Measurements from ENCODE around the gene ADRM1. TPM values are rescaled to one million over a fixed set of nuclear protein-coding genes. Genes with fewer than 3 reads are reported as not detected.

Gene ADRM1
- polyA plus RNA-seq, 1 experiment: 58.5 TPM

GRCh38 chr20:62266340-62266739 lies 36.5 kb upstream of the ADRM1 start:
- DNase-seq (ENCODE audit: low read depth, low spot score): no peak
- CTCF ChIA-PET: no interaction called here
- TF ChIP-seq, protein P1, sequence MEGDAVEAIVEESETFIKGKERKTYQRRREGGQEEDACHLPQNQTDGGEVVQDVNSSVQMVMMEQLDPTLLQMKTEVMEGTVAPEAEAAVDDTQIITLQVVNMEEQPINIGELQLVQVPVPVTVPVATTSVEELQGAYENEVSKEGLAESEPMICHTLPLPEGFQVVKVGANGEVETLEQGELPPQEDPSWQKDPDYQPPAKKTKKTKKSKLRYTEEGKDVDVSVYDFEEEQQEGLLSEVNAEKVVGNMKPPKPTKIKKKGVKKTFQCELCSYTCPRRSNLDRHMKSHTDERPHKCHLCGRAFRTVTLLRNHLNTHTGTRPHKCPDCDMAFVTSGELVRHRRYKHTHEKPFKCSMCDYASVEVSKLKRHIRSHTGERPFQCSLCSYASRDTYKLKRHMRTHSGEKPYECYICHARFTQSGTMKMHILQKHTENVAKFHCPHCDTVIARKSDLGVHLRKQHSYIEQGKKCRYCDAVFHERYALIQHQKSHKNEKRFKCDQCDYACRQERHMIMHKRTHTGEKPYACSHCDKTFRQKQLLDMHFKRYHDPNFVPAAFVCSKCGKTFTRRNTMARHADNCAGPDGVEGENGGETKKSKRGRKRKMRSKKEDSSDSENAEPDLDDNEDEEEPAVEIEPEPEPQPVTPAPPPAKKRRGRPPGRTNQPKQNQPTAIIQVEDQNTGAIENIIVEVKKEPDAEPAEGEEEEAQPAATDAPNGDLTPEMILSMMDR (IDR thresholded peaks at IDR 0.05; ENCODE audit: low read depth, low read length): no peak

DNA sequence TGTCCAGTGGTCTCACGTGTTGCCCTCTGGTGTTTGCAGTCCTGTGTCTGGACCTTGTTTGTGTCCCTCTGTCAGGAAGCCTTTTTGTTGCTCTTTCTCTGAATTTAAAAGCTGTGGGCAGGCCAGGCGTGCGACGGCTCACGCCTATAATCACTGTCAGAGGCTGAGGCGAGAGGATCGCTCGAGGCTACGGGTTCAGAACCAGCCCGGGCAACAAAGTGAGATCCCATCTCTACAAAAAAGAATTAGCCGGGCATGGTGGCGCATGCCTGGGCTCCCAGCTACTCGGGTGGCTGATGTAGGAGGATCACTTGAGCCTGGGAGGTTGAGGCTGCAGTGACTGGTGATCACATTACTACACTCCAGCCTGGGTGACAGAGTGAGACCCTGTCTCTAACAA lies 35.9 kb upstream of the ADRM1 start:
- TF ChIP-seq, protein P1 (IDR thresholded peaks at IDR 0.05; ENCODE audit: low read depth, low read length): no peak
- H3K27me3 ChIP-seq (ENCODE audit: control insufficient read depth, insufficient read depth, low read length): no peaks in the 10 kb centered on the region
- CTCF ChIA-PET: no interaction called here
- no peak overlapping the region for H3K27ac ChIP-seq (ENCODE audit: low read depth, low read length)
- no peak for DNase-seq (ENCODE audit: low read depth, low spot score)
- H3K9me3 ChIP-seq (ENCODE audit: control insufficient read depth, insufficient read depth, low read length): peaks cover 11% of the 10 kb centered on the region
- no peak overlapping the region for H3K4me3 ChIP-seq (ENCODE audit: low read depth, low read length)
- POLR2A ChIA-PET: no interaction called here

More at GRCh38 chr20:62266340-62266739, 36.5 kb upstream of the ADRM1 start:
- Histone ChIP-seq H3K9me3 (ENCODE audit: control insufficient read depth, insufficient read depth, low read length) (peaks cover 11% of the 10 kb centered on the region), H3K27ac (ENCODE audit: low read depth, low read length) (no peak overlapping the region), H3K4me3 (ENCODE audit: low read depth, low read length) (no peak overlapping the region), H3K27me3 (ENCODE audit: control insufficient read depth, insufficient read depth, low read length) (no peaks in the 10 kb centered on the region)
- POLR2A ChIA-PET: no interaction called here

DNA sequence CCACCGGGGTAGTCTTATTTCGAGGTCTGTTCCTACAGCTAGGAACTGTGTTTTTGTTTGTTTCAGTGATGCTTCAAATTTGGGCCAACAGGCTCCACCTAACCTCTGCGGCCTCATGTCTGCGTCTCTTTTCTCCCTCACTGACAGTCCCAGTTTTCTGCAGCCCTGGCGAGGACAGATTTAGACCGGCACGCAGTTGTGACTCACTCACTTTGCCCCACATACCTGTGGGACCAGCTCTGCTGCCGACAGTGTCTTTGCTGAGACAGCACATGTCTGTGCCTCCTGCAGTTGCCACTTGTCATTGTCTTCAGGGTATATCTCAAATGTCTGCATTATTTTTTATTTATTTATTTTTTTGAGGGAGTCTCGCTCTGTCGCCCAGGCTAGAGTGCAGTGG lies 35.3 kb upstream of the ADRM1 start:
- H3K27me3 ChIP-seq (ENCODE audit: control insufficient read depth, insufficient read depth, low read length): no peaks in the 10 kb centered on the region
- POLR2A ChIA-PET: no interaction called here
- peaks cover 11% of the 10 kb centered on the region for H3K9me3 ChIP-seq (ENCODE audit: control insufficient read depth, insufficient read depth, low read length)
- TF ChIP-seq, protein P1 (IDR thresholded peaks at IDR 0.05; ENCODE audit: low read depth, low read length): no peak
- H3K27ac ChIP-seq (ENCODE audit: low read depth, low read length): no peak overlapping the region
- H3K4me3 ChIP-seq (ENCODE audit: low read depth, low read length): no peak overlapping the region
- no peak for DNase-seq (ENCODE audit: low read depth, low spot score)
- CTCF ChIA-PET: no interaction called here

GRCh38 chr20:62268228-62268900 lies 34.4 kb upstream of the ADRM1 start:
- TF ChIP-seq, protein P1 (IDR thresholded peaks at IDR 0.05; ENCODE audit: low read depth, low read length): no peak
- Histone ChIP-seq H3K4me3 (ENCODE audit: low read depth, low read length) (no peak overlapping the region), H3K27me3 (ENCODE audit: control insufficient read depth, insufficient read depth, low read length) (no peaks in the 10 kb centered on the region), H3K9me3 (ENCODE audit: control insufficient read depth, insufficient read depth, low read length) (peaks cover 11% of the 10 kb centered on the region), H3K27ac (ENCODE audit: low read depth, low read length) (no peak overlapping the region)
- no peak for DNase-seq (ENCODE audit: low read depth, low spot score)
- ChIA-PET POLR2A (no interaction called here), CTCF (no interaction called here)

- POLR2A ChIA-PET: no interaction called here
- TF ChIP-seq, protein P1 (IDR thresholded peaks at IDR 0.05; ENCODE audit: low read depth, low read length): no peak
- Histone ChIP-seq H3K27ac (ENCODE audit: low read depth, low read length) (no peak overlapping the region), H3K9me3 (ENCODE audit: control insufficient read depth, insufficient read depth, low read length) (peaks cover 7% of the 10 kb centered on the region), H3K27me3 (ENCODE audit: control insufficient read depth, insufficient read depth, low read length) (no peaks in the 10 kb centered on the region), H3K4me3 (ENCODE audit: low read depth, low read length) (no peak overlapping the region)
- DNase-seq (ENCODE audit: low read depth, low spot score): no peak
- CTCF ChIA-PET: no interaction called here
Observed at GRCh38 chr20:62269378-62269777, 33.4 kb upstream of the ADRM1 start.

All from AG04450 (cell line).